GM18907 (cell line): Measurements from ENCODE around the gene RAPGEF4.

Experiments
- ATAC-seq: cut with Tn5 transposase; IDR thresholded peaks from one replicate; pipeline ENCODE4 v1.9.1; 2021; ENCODE audit warnings: mild to moderate bottlenecking, moderate library complexity; ENCODE audit not compliant: unreplicated experiment

Gene RAPGEF4

GRCh38 chr2:172962082-172962481 lies 226.4 kb downstream of the RAPGEF4 start:
- no peak for ATAC-seq

- ATAC-seq: no peak
These were observed 227.2 kb downstream of the RAPGEF4 start for GRCh38 chr2:172962824-172963223.

GRCh38 chr2:172964511-172965139 lies 229.0 kb downstream of the RAPGEF4 start:
- ATAC-seq: no peak

GRCh38 chr2:172965433-172966212 lies 230.0 kb downstream of the RAPGEF4 start:
- ATAC-seq: no peak

GRCh38 chr2:172967036-172967982 lies 231.7 kb downstream of the RAPGEF4 start:
- no peak for ATAC-seq

- ATAC-seq: no peak
These were observed 232.4 kb downstream of the RAPGEF4 start for GRCh38 chr2:172968061-172968469.

- no peak for ATAC-seq
These were observed 233.5 kb downstream of the RAPGEF4 start for GRCh38 chr2:172969166-172969565.

- ATAC-seq: no peak
These were observed 234.0 kb downstream of the RAPGEF4 start for GRCh38 chr2:172969609-172970008.

- no peak for ATAC-seq
These were observed 235.0 kb downstream of the RAPGEF4 start for GRCh38 chr2:172970660-172971059.

GRCh38 chr2:172972005-172972619 lies 236.5 kb downstream of the RAPGEF4 start:
- ATAC-seq: no peak

GRCh38 chr2:172974762-172975161 lies 239.1 kb downstream of the RAPGEF4 start:
- no peak for ATAC-seq

- ATAC-seq: no peak
These were observed 240.5 kb downstream of the RAPGEF4 start for GRCh38 chr2:172976116-172976515.

- no peak for ATAC-seq
These were observed 241.2 kb downstream of the RAPGEF4 start for GRCh38 chr2:172976816-172977215.

GRCh38 chr2:172977270-172978062 lies 241.8 kb downstream of the RAPGEF4 start:
- no peak for ATAC-seq

- ATAC-seq: no peak
These were observed 242.4 kb downstream of the RAPGEF4 start for GRCh38 chr2:172978063-172978383.

- ATAC-seq: no peak
These were observed 249.7 kb downstream of the RAPGEF4 start for GRCh38 chr2:172985139-172985892.

- no peak for ATAC-seq
These were observed 250.4 kb downstream of the RAPGEF4 start for GRCh38 chr2:172986040-172986439.

- ATAC-seq: no peak
These were observed 253.1 kb downstream of the RAPGEF4 start for GRCh38 chr2:172988728-172989127.

GRCh38 chr2:172991031-172991430 lies 255.4 kb downstream of the RAPGEF4 start:
- ATAC-seq: no peak

- ATAC-seq: no peak
These were observed 257.5 kb downstream of the RAPGEF4 start for GRCh38 chr2:172993139-172993538.
